Endothelial cell of umbilical vein (primary cell): ENCODE results near the gene C15orf62. TPM values are rescaled to one million over a fixed set of nuclear protein-coding genes. Genes with fewer than 3 reads are reported as not detected.

Source experiments
- BruUV-seq: library from RNA; stranded (reverse); fragments of 400-500 nt; replicated peaks from 2 replicates; lab custom pipeline; 2021; lab: Mats Ljungman, UMichigan
- CTCF ChIA-PET: fragments of 300-600, 350-600 bp; sonication (Branson Sonifier 250); formaldehyde crosslinking; loops from one replicate; lab custom pipeline; 2021; ENCODE audit warnings: antibody characterized with exemption, inconsistent platforms; lab: Charles Lee
- POLR2A ChIA-PET: fragments of 300-600, 350-600 bp; sonication (Branson Sonifier 250); formaldehyde crosslinking; loops from one replicate; lab custom pipeline; 2021; ENCODE audit warnings: antibody characterized with exemption, inconsistent platforms; lab: Charles Lee
- DNase-seq: peaks from one replicate; pipeline ENCODE4 v3.0.0-alpha.2; 2011; ENCODE audit warnings: low read depth, low spot score
- FAIRE-seq: peaks from 2 replicates; lab custom pipeline; 2011; peaks lifted over from hg19 to GRCh38; lab: Jason Lieb, UNC
- H2AFZ ChIP-seq: 2 replicates; pipeline ENCODE4 v1.6.0; 2012; ENCODE audit warnings: low read depth, low read length, control low read depth, inconsistent platforms
- H3K27ac ChIP-seq: 2 replicates; pipeline ENCODE4 v1.5.1; 2011; ENCODE audit warnings: low read depth, mild to moderate bottlenecking, control low read depth, low read length, moderate library complexity; ENCODE audit not compliant: insufficient read depth
- H3K27me3 ChIP-seq, 2 experiments: 2 replicates each; pipeline versions ENCODE4 v1.6.0 to v1.6.1; 2011; ENCODE audit warnings: low read length in 2 of 2, mixed read lengths in 1 of 2; ENCODE audit not compliant: control insufficient read depth in 2 of 2, insufficient read depth in 2 of 2
- H3K36me3 ChIP-seq, 2 experiments: 2 replicates in 1 of 2; 3 replicates in 1 of 2; pipeline ENCODE4 v1.5.1; 2011; ENCODE audit warnings: low read length in 2 of 2, mild to moderate bottlenecking in 1 of 2, moderate library complexity in 1 of 2; ENCODE audit not compliant: control insufficient read depth in 2 of 2, insufficient read depth in 2 of 2; ENCODE audit errors: extremely low read depth in 1 of 2
- H3K4me1 ChIP-seq: 3 replicates; pipeline ENCODE4 v1.5.1; 2011; ENCODE audit warnings: mild to moderate bottlenecking, low read length; ENCODE audit not compliant: control insufficient read depth, insufficient read depth; ENCODE audit errors: extremely low read depth
- H3K4me2 ChIP-seq: 2 replicates; pipeline ENCODE4 v1.6.1; 2011; ENCODE audit warnings: low read length, control low read depth, mixed read lengths; ENCODE audit not compliant: insufficient read depth
- H3K4me3 ChIP-seq, 3 experiments: fragments of 200-600 bp in 1 of 3; sonication (generic), shearing (Covaris generic) in 1 of 3; replicated peaks in 1 of 3; 2 replicates each; pipeline ENCODE4 v1.5.1; 2011 to 2016; ENCODE audit warnings: control low read depth in 3 of 3, low read length in 3 of 3, mild to moderate bottlenecking in 2 of 3, inconsistent platforms in 1 of 3, low read depth in 1 of 3, moderate library complexity in 1 of 3; ENCODE audit not compliant: insufficient read depth in 1 of 3
- H3K79me2 ChIP-seq: 2 replicates; pipeline ENCODE4 v1.6.0; 2012; ENCODE audit warnings: low read length, inconsistent platforms; ENCODE audit not compliant: control insufficient read depth, insufficient read depth
- H3K9ac ChIP-seq: replicated peaks from 2 replicates; pipeline ENCODE3; 2011; ENCODE audit warnings: low read length, control low read depth; ENCODE audit not compliant: insufficient read depth; ENCODE audit errors: extremely low read depth
- H3K9me1 ChIP-seq: replicated peaks from 3 replicates; pipeline ENCODE4 v1.6.0; 2011; ENCODE audit warnings: mild to moderate bottlenecking, low read length; ENCODE audit not compliant: control insufficient read depth, insufficient read depth; ENCODE audit errors: extremely low read depth
- H3K9me3 ChIP-seq: replicated peaks from 2 replicates; pipeline ENCODE4 v1.5.1; 2012; ENCODE audit warnings: low read length, inconsistent platforms; ENCODE audit not compliant: control insufficient read depth, insufficient read depth
- H4K20me1 ChIP-seq: replicated peaks from 2 replicates; pipeline ENCODE3; 2011; ENCODE audit warnings: mild to moderate bottlenecking, low read length; ENCODE audit not compliant: control insufficient read depth, insufficient read depth; ENCODE audit errors: extremely low read depth
- EZH2 ChIP-seq: IDR thresholded peaks from 2 replicates; pipeline ENCODE4 v1.6.1; 2012; ENCODE audit warnings: borderline replicate concordance, low read depth, mild to moderate bottlenecking, moderate library complexity, low read length, inconsistent platforms; ENCODE audit not compliant: severe bottlenecking
- FOS ChIP-seq: IDR thresholded peaks from 2 replicates; pipeline ENCODE4 v1.6.1; 2011; ENCODE audit warnings: mild to moderate bottlenecking, low read length, moderate library complexity, borderline replicate concordance; ENCODE audit not compliant: insufficient read depth
- GATA2 ChIP-seq: IDR thresholded peaks from 2 replicates; pipeline ENCODE4 v1.7.0; 2011; ENCODE audit warnings: low read depth, mild to moderate bottlenecking, moderate library complexity, mixed read lengths, low read length; ENCODE audit not compliant: insufficient read length, insufficient read depth
- JUN ChIP-seq: IDR thresholded peaks from 2 replicates; pipeline ENCODE4 v1.6.1; 2011; ENCODE audit warnings: borderline replicate concordance, low read depth; ENCODE audit not compliant: insufficient read length, insufficient read depth
- MYC ChIP-seq: IDR thresholded peaks from one replicate; pipeline ENCODE4 v1.6.1; 2011; ENCODE audit warnings: mild to moderate bottlenecking, low read depth, low read length
- POLR2A ChIP-seq: IDR thresholded peaks from 2 replicates; pipeline ENCODE4 v1.6.1; 2012; ENCODE audit warnings: low read depth, mild to moderate bottlenecking, control low read depth, low read length
- POLR2AphosphoS5 ChIP-seq: IDR thresholded peaks from 2 replicates; pipeline ENCODE4 v1.6.1; 2012; ENCODE audit warnings: low read depth, mild to moderate bottlenecking, control low read depth, low read length, moderate library complexity; ENCODE audit not compliant: insufficient read depth
- dilution Hi-C: fragments of 300-500 bp; cut with MboI; formaldehyde crosslinking; loops from one replicate; pipeline ENCODE4 v1.15.0; 2019; ENCODE audit warnings: low sequenced_read_pairs; ENCODE audit not compliant: extremely low pct_ligation_motif_present
- intact Hi-C: fragments of 100-400 bp; cut with micrococcal nuclease; formaldehyde crosslinking; loops from one replicate; pipeline ENCODE4 v1.10.0; 2022
- polyA plus RNA-seq, 4 experiments: library from polyadenylated mRNA; depleted of rRNA in 3 of 4; stranded (reverse) in 3 of 4; unstranded in 1 of 4; fragments of >200 nt; gene quantifications; 2 replicates each; pipeline versions ENCODE4 v1.2.1 to v1.2.3, GENCODE V29; 2011 to 2012; ENCODE audit warnings: missing spikeins in 1 of 4
- total RNA-seq: library from RNA; stranded (reverse); gene quantifications from 2 replicates; pipeline ENCODE4 v1.2.3, GENCODE V29; 2021
- TF ChIP-seq, protein P1 (sequence below): IDR thresholded peaks from 2 replicates; pipeline ENCODE4 v1.6.1; 2011; ENCODE audit not compliant: insufficient read depth, insufficient read length
- TF ChIP-seq, protein P2 (sequence below), 2 donors: IDR thresholded peaks; 1 replicate in 1 of 2; 2 replicates in 1 of 2; pipeline ENCODE4 v1.5.1; 2011; ENCODE audit warnings: low read length in 2 of 2, mild to moderate bottlenecking in 2 of 2, moderate library complexity in 2 of 2, control low read depth in 1 of 2, inconsistent platforms in 1 of 2, low read depth in 1 of 2; ENCODE audit not compliant: insufficient read depth in 1 of 2; ENCODE audit errors: extremely low read depth in 1 of 2

Gene C15orf62
- total and polyA plus RNA-seq, 2 donors (not counting 3 experiments of a cell fraction or from before 2014, with no cell fraction given), result 0.12 to 0.38 TPM

DNA sequence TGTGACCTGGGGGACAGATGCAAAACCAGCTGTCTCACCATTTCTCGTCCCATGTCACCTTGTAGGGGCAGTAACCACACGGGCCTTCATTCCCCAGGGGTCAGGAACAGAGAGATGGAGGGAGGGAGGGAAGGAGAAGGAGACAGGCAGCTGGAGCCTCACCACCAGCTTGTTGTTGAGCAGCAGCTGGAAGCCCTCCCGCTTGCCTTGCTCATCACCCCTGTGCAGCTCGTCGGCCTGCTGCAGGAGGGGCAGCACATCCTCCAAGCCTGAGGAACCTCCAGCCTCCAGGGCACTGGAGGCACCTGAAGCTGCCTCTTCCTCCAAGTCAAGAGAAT lies 25.0 kb upstream of the C15orf62 start:
- Histone ChIP-seq H2AFZ (no peak overlapping the region), H4K20me1 (no peaks in the 10 kb centered on the region), H3K4me2 (no peak overlapping the region), H3K36me3 (peaks cover 8 to 13% of the 10 kb centered on the region in 2 experiments), H3K9ac (no peak overlapping the region), H3K4me1 (no peaks in the 10 kb centered on the region), H3K9me3 (no peaks in the 10 kb centered on the region), H3K9me1 (no peaks in the 10 kb centered on the region), H3K4me3 (no peak overlapping the region), H3K79me2 (no peaks in the 10 kb centered on the region), H3K27ac (no peak overlapping the region), H3K27me3 (no peaks in the 10 kb centered on the region)
- intact Hi-C loops (no loop called here), dilution Hi-C loops (no loop called here)
- CTCF ChIA-PET, result interaction anchor here (0.9 to 1.7 kb wide), 7 partner anchors 38 to 155 kb away, joined by 3 to 5 read pairs (median 3); partner anchors contain the start of gene VPS18
- DNase-seq (no peak), FAIRE-seq (no peak)
- POLR2A ChIA-PET, result interaction anchor here (0.5 kb wide), 1 partner anchor 413 kb away, joined by 7 read pairs; no protein-coding TSS in a partner anchor
- TF ChIP-seq POLR2AphosphoS5 (no peak), EZH2 (no peak)
- BruUV-seq, result no TSS peak

DNA sequence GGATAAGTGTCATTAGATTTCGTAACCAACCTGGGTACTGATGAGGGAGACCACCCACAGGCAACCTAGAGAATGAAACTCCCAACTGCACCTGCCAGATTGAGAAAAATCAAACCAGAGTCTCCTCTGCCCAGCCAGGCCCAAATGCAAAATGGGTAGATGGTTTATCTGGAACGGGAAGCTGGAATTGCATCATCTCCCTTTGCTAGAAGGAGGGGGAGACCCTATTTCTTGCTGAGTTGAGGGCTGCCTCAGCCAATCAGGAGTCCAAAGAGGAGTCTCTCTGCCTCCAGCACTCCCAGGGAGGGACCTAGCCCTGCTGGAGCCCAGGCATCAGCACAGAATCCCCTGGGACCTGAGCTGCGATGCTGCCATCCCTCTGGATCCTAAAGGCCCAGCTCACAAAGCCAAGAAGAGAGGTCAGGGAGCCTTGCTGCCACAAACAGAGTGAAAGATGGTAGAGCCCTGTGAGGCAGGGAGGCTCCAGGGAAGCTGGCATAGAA lies 22.8 kb upstream of the C15orf62 start:
- dilution Hi-C loops, result no loop called here
- ChIA-PET POLR2A (interaction anchor here (1.5 kb wide), 1 partner anchor 21 kb away, joined by 6 read pairs; no protein-coding TSS in a partner anchor), CTCF (interaction anchor here (0.5 to 3.3 kb wide), 28 partner anchors 8 to 438 kb away, joined by 3 to 39 read pairs (median 4); partner anchors contain the start of genes BAHD1, C15orf62, DNAJC17 and GCHFR)
- no peaks in the 10 kb centered on the region for H4K20me1 ChIP-seq
- peaks cover 8 to 19% of the 10 kb centered on the region in 2 experiments for H3K36me3 ChIP-seq
- no peak for DNase-seq
- no peak overlapping the region for H3K27ac ChIP-seq
- H2AFZ ChIP-seq, result no peak overlapping the region
- no peaks in the 10 kb centered on the region for H3K9me3 ChIP-seq
- H3K9ac ChIP-seq, result no peak overlapping the region
- H3K79me2 ChIP-seq, result no peaks in the 10 kb centered on the region
- TF ChIP-seq FOS (no peak), POLR2AphosphoS5 (no peak), GATA2 (no peak), JUN (no peak), POLR2A (no peak), MYC (no peak), EZH2 (no peak)
- TF ChIP-seq, protein P1, sequence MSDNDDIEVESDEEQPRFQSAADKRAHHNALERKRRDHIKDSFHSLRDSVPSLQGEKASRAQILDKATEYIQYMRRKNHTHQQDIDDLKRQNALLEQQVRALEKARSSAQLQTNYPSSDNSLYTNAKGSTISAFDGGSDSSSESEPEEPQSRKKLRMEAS, result no peak
- TF ChIP-seq, protein P2, sequence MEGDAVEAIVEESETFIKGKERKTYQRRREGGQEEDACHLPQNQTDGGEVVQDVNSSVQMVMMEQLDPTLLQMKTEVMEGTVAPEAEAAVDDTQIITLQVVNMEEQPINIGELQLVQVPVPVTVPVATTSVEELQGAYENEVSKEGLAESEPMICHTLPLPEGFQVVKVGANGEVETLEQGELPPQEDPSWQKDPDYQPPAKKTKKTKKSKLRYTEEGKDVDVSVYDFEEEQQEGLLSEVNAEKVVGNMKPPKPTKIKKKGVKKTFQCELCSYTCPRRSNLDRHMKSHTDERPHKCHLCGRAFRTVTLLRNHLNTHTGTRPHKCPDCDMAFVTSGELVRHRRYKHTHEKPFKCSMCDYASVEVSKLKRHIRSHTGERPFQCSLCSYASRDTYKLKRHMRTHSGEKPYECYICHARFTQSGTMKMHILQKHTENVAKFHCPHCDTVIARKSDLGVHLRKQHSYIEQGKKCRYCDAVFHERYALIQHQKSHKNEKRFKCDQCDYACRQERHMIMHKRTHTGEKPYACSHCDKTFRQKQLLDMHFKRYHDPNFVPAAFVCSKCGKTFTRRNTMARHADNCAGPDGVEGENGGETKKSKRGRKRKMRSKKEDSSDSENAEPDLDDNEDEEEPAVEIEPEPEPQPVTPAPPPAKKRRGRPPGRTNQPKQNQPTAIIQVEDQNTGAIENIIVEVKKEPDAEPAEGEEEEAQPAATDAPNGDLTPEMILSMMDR (IDR thresholded peaks at IDR 0.05; ENCODE audit: extremely low read depth in 1 of 2, insufficient read depth in 1 of 2, low read depth in 1 of 2, low read length in 2 of 2), result no peak
- no TSS peak for BruUV-seq
- no peaks in the 10 kb centered on the region for H3K27me3 ChIP-seq
- no peak overlapping the region for H3K4me3 ChIP-seq
- no peaks in the 10 kb centered on the region for H3K9me1 ChIP-seq
- intact Hi-C loops, result loop anchor here (1.0 kb wide), 2 partner anchors 35 to 147 kb away; partner anchors contain the start of gene VPS18
- H3K4me2 ChIP-seq, result no peak overlapping the region
- H3K4me1 ChIP-seq, result no peaks in the 10 kb centered on the region
- no peak for FAIRE-seq
